ENCODE results near the gene SRM.
"Not testable (repeated sequence)": the region's sequence is repeated elsewhere in the genome, so short reads cannot be mapped to it uniquely, and the experiment has no call there.

Gene SRM

GRCh38 chr1:11044849-11045427 is 14.9 kb downstream of the SRM start:
- no peak for DNase-seq (ENCODE audit: low read depth)

- DNase-seq (ENCODE audit: low read depth): no peak
Measured at GRCh38 chr1:11044086-11044848, 15.6 kb downstream of the SRM start.

GRCh38 chr1:11042995-11043874 is 16.6 kb downstream of the SRM start:
- DNase-seq (ENCODE audit: low read depth): no peak

GRCh38 chr1:11042065-11042464 is 17.8 kb downstream of the SRM start:
- DNase-seq (ENCODE audit: low read depth): no peak

GRCh38 chr1:11041048-11041447 is 18.8 kb downstream of the SRM start:
- no peak for DNase-seq (ENCODE audit: low read depth)

GRCh38 chr1:11040105-11040429 is 19.8 kb downstream of the SRM start:
- DNase-seq (ENCODE audit: low read depth): not testable (repeated sequence)

- no peak for DNase-seq (ENCODE audit: low read depth)
Measured at GRCh38 chr1:11039351-11040104, 20.3 kb downstream of the SRM start.

- peak; percentile 45 for DNase-seq (ENCODE audit: low read depth)
Measured at GRCh38 chr1:11037740-11038182, 22.1 kb downstream of the SRM start.

GRCh38 chr1:11037019-11037739 is 22.6 kb downstream of the SRM start:
- not testable (repeated sequence) for DNase-seq (ENCODE audit: low read depth)

- no peak for DNase-seq (ENCODE audit: low read depth)
Measured at GRCh38 chr1:11031624-11032262, 28.1 kb downstream of the SRM start.

- no peak for DNase-seq (ENCODE audit: low read depth)
Measured at GRCh38 chr1:11030865-11031264, 29.0 kb downstream of the SRM start.

- no peak for DNase-seq (ENCODE audit: low read depth)
Measured at GRCh38 chr1:11028018-11028417, 31.8 kb downstream of the SRM start.

- DNase-seq (ENCODE audit: low read depth): no peak
Measured at GRCh38 chr1:11027316-11027715, 32.5 kb downstream of the SRM start.

- no peak for DNase-seq (ENCODE audit: low read depth)
Measured at GRCh38 chr1:11026903-11027302, 32.9 kb downstream of the SRM start.

- no peak for DNase-seq (ENCODE audit: low read depth)
Measured at GRCh38 chr1:11026052-11026451, 33.8 kb downstream of the SRM start.

- DNase-seq (ENCODE audit: low read depth): no peak
Measured at GRCh38 chr1:11025618-11026017, 34.2 kb downstream of the SRM start.

- DNase-seq (ENCODE audit: low read depth): no peak
Measured at GRCh38 chr1:11024874-11025203, 35.0 kb downstream of the SRM start.

GRCh38 chr1:11024154-11024873 is 35.5 kb downstream of the SRM start:
- no peak for DNase-seq (ENCODE audit: low read depth)

GRCh38 chr1:11023201-11023600 is 36.6 kb downstream of the SRM start:
- DNase-seq (ENCODE audit: low read depth): no peak

- DNase-seq (ENCODE audit: low read depth): no peak
Measured at GRCh38 chr1:11019971-11020370, 39.8 kb downstream of the SRM start.

Data from HS-27A (cell line).